ENCODE measurements around the gene DDIT4L.

- TF ChIP-seq CTCF (conservative IDR thresholded peaks at IDR 0.05 in 1 of 2, IDR thresholded peaks at IDR 0.05 in 1 of 2; ENCODE audit: low read depth in 1 of 2, low read length in 2 of 2) (no peak), EZH2 (IDR thresholded peaks at IDR 0.05; ENCODE audit: low read length, missing control alignments) (no peak)
These were observed 5.5 kb downstream of the DDIT4L start for GRCh38 chr4:100184787-100185186.
